ENCODE results near the gene INO80. TPM values are rescaled to one million over a fixed set of nuclear protein-coding genes. Genes with fewer than 3 reads are reported as not detected.
A peak's percentile ranks its signal among the peaks of the same experiment; 100 is the strongest.

INO80 gene
- total RNA-seq, 1 donor from 2014 or later: 20.9 TPM

DNA sequence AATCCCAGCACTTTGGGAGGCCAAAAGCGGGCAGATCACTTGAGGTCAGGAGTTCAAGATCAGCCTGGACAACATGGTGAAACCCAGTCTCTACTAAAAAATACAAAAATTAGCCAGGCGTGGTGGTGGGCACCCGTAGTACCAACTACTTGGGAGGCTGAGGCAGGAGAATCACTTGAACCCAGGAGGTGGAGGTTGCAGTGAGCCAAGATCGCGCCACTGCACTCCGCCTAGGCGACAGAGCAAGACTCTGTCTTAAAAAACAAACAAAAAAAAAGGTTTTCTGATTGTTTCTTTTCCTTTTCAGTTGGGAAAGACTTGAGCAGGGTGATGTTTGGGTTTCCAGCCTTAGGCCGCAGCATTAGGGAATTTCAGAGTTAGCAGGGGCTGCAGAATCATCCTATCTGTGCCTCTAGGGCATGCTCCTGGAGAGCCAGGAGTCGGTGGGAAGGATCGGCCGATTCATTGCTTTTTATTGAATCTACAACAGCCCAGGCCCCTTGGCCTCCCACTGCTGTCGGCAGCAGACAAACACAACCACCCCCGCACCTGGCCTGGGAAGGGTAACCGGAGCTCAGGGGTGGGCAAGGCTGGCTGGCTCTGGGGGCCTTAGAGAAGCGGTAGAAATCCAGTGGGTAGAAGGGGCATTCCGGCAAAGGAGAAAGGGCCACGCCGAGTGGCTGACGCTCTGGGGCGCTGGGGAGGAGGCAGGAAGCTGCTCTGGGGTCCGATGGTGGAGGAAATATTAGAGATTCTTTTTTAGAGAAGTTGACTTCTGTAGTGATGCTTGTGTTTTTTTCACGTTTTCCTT lies 156.5 kb downstream of the INO80 start:
- Mint-ChIP-seq H3K4me3 (ENCODE audit: unreplicated experiment) (no peak overlapping the region), H3K27ac (ENCODE audit: unreplicated experiment) (peak overlapping the region; percentile 24), H3K27me3 (ENCODE audit: unreplicated experiment) (no peaks in the 10 kb centered on the region)

DNA sequence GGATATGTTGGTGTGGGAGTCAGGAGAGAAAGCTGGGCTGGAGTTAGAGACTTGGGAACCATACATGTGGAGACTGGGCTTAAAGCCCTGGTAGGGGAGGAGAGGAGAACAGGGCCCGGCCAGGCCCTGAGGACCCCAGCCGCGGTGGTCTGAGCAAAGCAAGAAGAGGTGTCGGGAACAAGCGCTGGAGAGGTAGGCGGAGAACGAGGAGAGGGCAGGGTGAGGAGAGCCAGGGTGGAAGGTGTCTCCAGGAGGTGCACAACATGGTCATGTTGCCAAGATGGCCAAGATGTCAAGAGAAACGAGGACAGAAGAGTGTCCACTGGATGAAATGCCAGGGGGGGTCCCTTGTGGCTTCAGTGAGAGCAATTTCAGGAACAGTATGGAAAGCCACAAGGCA lies 157.4 kb downstream of the INO80 start:
- Mint-ChIP-seq H3K36me3 (ENCODE audit: unreplicated experiment) (peaks cover 18% of the 10 kb centered on the region), H3K4me1 (ENCODE audit: unreplicated experiment) (peaks cover 55% of the 10 kb centered on the region), H3K4me3 (ENCODE audit: unreplicated experiment) (no peak overlapping the region), H3K9me3 (ENCODE audit: unreplicated experiment) (no peaks in the 10 kb centered on the region), H3K27ac (ENCODE audit: unreplicated experiment) (peak overlapping the region; percentile 42), H3K27me3 (ENCODE audit: unreplicated experiment) (no peaks in the 10 kb centered on the region)
- DNase-seq (ENCODE audit: extremely low spot score, unreplicated experiment): no peak
- TF ChIP-seq CTCF (IDR thresholded peaks at IDR 0.05): no peak

More for the DNA sequence above, 156.5 kb downstream of the INO80 start:
- no peak for DNase-seq (ENCODE audit: extremely low spot score, unreplicated experiment)
- H3K4me1 Mint-ChIP-seq (ENCODE audit: unreplicated experiment): peaks cover 47% of the 10 kb centered on the region
- TF ChIP-seq CTCF (IDR thresholded peaks at IDR 0.05): no peak
- H3K36me3 Mint-ChIP-seq (ENCODE audit: unreplicated experiment): peaks cover 12% of the 10 kb centered on the region
- H3K9me3 Mint-ChIP-seq (ENCODE audit: unreplicated experiment): no peaks in the 10 kb centered on the region

DNA sequence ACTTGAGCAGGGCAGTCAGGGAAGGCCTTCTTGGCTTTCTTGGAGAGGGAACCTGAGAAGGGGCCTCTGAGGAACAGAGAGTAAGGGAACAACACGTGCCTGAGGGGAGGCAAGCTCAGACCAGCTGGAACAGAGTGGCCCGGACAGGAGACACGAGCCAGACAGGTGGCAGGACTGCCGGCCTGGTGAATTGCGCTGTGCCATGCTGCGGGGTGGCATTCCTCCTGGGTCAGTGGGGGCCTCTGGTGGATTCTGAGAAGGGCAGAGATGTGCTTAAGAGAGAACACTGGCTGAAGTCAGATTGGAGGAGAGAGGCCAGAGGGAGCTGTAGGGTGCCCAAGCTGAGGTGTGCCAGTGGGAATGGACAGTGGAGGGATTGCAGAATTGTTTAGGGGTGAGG lies 157.9 kb downstream of the INO80 start:
- Mint-ChIP-seq H3K4me1 (ENCODE audit: unreplicated experiment) (peaks cover 57% of the 10 kb centered on the region), H3K27me3 (ENCODE audit: unreplicated experiment) (no peaks in the 10 kb centered on the region), H3K36me3 (ENCODE audit: unreplicated experiment) (peaks cover 18% of the 10 kb centered on the region), H3K27ac (ENCODE audit: unreplicated experiment) (peak overlapping the region; percentile 19), H3K9me3 (ENCODE audit: unreplicated experiment) (no peaks in the 10 kb centered on the region), H3K4me3 (ENCODE audit: unreplicated experiment) (no peak overlapping the region)
- no peak for TF ChIP-seq CTCF (IDR thresholded peaks at IDR 0.05)
- DNase-seq (ENCODE audit: extremely low spot score, unreplicated experiment): no peak

DNA sequence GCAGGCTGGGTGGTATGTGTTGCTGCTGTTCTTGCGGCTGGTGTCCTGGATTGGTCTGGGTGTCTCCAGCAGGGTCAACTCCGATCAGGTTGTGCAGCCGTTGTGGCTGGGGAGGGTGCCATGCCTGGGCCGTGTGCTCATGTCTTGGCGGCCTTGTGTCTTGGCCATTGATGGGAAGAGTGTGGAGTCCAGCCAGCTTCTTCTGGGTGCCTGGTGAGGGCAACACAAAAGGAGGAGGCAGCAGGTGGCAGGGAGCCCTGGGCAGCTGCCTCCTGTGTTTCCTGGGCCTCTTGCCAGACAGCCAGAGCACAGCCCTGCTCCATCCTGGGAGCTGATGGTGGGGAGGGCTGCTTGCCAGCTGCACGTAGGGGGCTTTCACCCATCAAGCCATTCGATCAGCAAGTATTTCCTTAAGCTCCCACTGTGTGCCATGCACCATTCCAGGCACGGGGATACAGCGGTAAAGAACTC lies 158.5 kb downstream of the INO80 start:
- Mint-ChIP-seq H3K27ac (ENCODE audit: unreplicated experiment) (no peak overlapping the region), H3K4me1 (ENCODE audit: unreplicated experiment) (peaks cover 60% of the 10 kb centered on the region), H3K4me3 (ENCODE audit: unreplicated experiment) (peak overlapping the region; percentile 32), H3K9me3 (ENCODE audit: unreplicated experiment) (no peaks in the 10 kb centered on the region), H3K27me3 (ENCODE audit: unreplicated experiment) (no peaks in the 10 kb centered on the region), H3K36me3 (ENCODE audit: unreplicated experiment) (peaks cover 18% of the 10 kb centered on the region)
- DNase-seq (ENCODE audit: extremely low spot score, unreplicated experiment): no peak
- TF ChIP-seq CTCF (IDR thresholded peaks at IDR 0.05): no peak

DNA sequence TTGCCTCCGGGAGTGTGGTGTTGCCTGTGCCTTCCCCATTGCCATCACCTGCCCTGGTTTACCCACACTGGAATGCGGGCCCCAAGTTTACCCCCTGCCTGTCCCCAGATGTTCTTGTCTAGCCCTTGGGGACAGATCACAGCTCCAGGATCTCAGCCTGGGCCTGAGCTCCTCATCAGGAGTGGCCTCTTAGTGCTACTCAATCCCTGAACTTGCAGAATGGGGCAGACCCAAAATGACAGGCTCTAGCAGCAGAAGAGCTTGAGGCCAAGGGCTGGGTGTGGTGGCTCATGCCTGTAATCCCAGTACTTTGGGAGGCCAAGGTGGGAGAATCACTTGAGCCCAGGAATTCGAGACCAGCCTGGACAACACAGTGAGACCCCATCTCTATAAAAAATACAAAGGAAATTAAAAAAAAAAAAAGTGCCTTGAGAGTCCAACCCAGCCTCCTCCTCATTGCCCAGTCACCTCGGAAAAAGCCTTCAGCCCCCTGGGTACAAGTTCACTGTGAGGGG lies 159.0 kb downstream of the INO80 start:
- no peaks in the 10 kb centered on the region for H3K9me3 Mint-ChIP-seq (ENCODE audit: unreplicated experiment)
- DNase-seq (ENCODE audit: extremely low spot score, unreplicated experiment): no peak
- TF ChIP-seq CTCF (IDR thresholded peaks at IDR 0.05): no peak
- peaks cover 18% of the 10 kb centered on the region for H3K36me3 Mint-ChIP-seq (ENCODE audit: unreplicated experiment)
- no peaks in the 10 kb centered on the region for H3K27me3 Mint-ChIP-seq (ENCODE audit: unreplicated experiment)
- H3K4me3 Mint-ChIP-seq (ENCODE audit: unreplicated experiment): peak overlapping the region; percentile 14
- H3K27ac Mint-ChIP-seq (ENCODE audit: unreplicated experiment): no peak overlapping the region
- H3K4me1 Mint-ChIP-seq (ENCODE audit: unreplicated experiment): peaks cover 65% of the 10 kb centered on the region

All from osteocyte (in vitro differentiated cells).